Liver (tissue), 9 donors: Measurements from ENCODE around the gene SDK2. TPM values are rescaled to one million over a fixed set of nuclear protein-coding genes. Genes with fewer than 3 reads are reported as not detected.

ENCODE experiments used
- DNase-seq: peaks from one replicate; pipeline ENCODE4 v3.0.0-alpha.2; 2017; ENCODE audit warnings: low spot score
- H3K27ac ChIP-seq, 2 donors: one replicate each; pipeline ENCODE4 v1.7.0; 2013; ENCODE audit warnings: inconsistent platforms in 2 of 2, low read length in 2 of 2, control low read depth in 1 of 2, low read depth in 1 of 2, mild to moderate bottlenecking in 1 of 2
- H3K27me3 ChIP-seq, 4 donors: one replicate each; pipeline versions ENCODE4 v1.6.1 to v1.7.0; 2013; ENCODE audit warnings: low read length in 3 of 4, inconsistent platforms in 1 of 4, mild to moderate bottlenecking in 1 of 4, moderate library complexity in 1 of 4; ENCODE audit not compliant: control insufficient read depth in 4 of 4, insufficient read depth in 4 of 4
- H3K36me3 ChIP-seq, 4 donors: one replicate each; pipeline versions ENCODE4 v1.6.1 to v1.7.0; 2013; ENCODE audit warnings: low read length in 3 of 4, mild to moderate bottlenecking in 3 of 4, low read depth in 1 of 4, moderate library complexity in 1 of 4; ENCODE audit not compliant: control insufficient read depth in 4 of 4, insufficient read depth in 3 of 4
- H3K4me1 ChIP-seq, 4 donors: one replicate each; pipeline versions ENCODE4 v1.6.1 to v1.7.0; 2013; ENCODE audit warnings: low read length in 3 of 4, mild to moderate bottlenecking in 3 of 4, moderate library complexity in 1 of 4; ENCODE audit not compliant: control insufficient read depth in 4 of 4, insufficient read depth in 4 of 4
- H3K4me3 ChIP-seq, 3 donors: one replicate each; pipeline versions ENCODE4 v1.6.1 to v1.7.0; 2013; ENCODE audit warnings: low read length in 3 of 3, control low read depth in 1 of 3, low read depth in 1 of 3, mild to moderate bottlenecking in 1 of 3
- H3K9ac ChIP-seq, 2 donors: one replicate each; pipeline ENCODE4 v1.7.0; 2013; ENCODE audit warnings: low read length in 2 of 2, mild to moderate bottlenecking in 2 of 2, moderate library complexity in 2 of 2, control low read depth in 1 of 2, low read depth in 1 of 2
- H3K9me3 ChIP-seq, 4 donors: one replicate each; pipeline versions ENCODE4 v1.6.1 to v1.7.0; 2013; ENCODE audit warnings: low read length in 3 of 4; ENCODE audit not compliant: control insufficient read depth in 4 of 4
- EGR1 ChIP-seq, 2 donors: IDR thresholded peaks; 2 replicates each; pipeline ENCODE4 v1.6.1; 2016 to 2018; ENCODE audit warnings: antibody characterized with exemption in 2 of 2, low read depth in 2 of 2
- FOXA2 ChIP-seq: IDR thresholded peaks from 2 replicates; pipeline ENCODE4 v1.6.1; 2016; ENCODE audit warnings: antibody characterized with exemption
- GABPA ChIP-seq, 2 donors: IDR thresholded peaks in 1 of 2; conservative IDR thresholded peaks in 1 of 2; 2 replicates each; pipeline ENCODE4 v1.6.1; 2016; ENCODE audit warnings: antibody characterized with exemption in 2 of 2, mild to moderate bottlenecking in 1 of 2, moderate library complexity in 1 of 2
- HNF4A ChIP-seq, 2 donors: conservative IDR thresholded peaks; 2 replicates each; pipeline ENCODE4 v1.6.1; 2016; ENCODE audit warnings: antibody characterized with exemption in 2 of 2, mild to moderate bottlenecking in 2 of 2
- HNF4G ChIP-seq: IDR thresholded peaks from 2 replicates; pipeline ENCODE4 v1.6.1; 2016; ENCODE audit warnings: antibody characterized with exemption
- JUND ChIP-seq, 2 donors: IDR thresholded peaks; 2 replicates each; pipeline ENCODE4 v1.6.1; 2016; ENCODE audit warnings: antibody characterized with exemption in 2 of 2
- NR2F2 ChIP-seq: IDR thresholded peaks from 2 replicates; pipeline ENCODE4 v1.6.1; 2016; ENCODE audit warnings: antibody characterized with exemption
- RAD21 ChIP-seq, 2 donors: IDR thresholded peaks; 2 replicates each; pipeline ENCODE4 v1.6.1; 2016; ENCODE audit warnings: antibody characterized with exemption in 2 of 2, mild to moderate bottlenecking in 2 of 2
- RXRA ChIP-seq, 2 donors: IDR thresholded peaks; 2 replicates each; pipeline ENCODE4 v1.6.1; 2017 to 2018; ENCODE audit warnings: antibody characterized with exemption in 2 of 2, mild to moderate bottlenecking in 1 of 2
- SP1 ChIP-seq: IDR thresholded peaks from 2 replicates; pipeline ENCODE4 v1.6.1; 2018; ENCODE audit warnings: antibody characterized with exemption, mild to moderate bottlenecking
- TAF1 ChIP-seq: conservative IDR thresholded peaks from 2 replicates; pipeline ENCODE4 v1.6.1; 2016; ENCODE audit warnings: antibody characterized with exemption, mild to moderate bottlenecking
- YY1 ChIP-seq: IDR thresholded peaks from 2 replicates; pipeline ENCODE4 v1.6.1; 2016; ENCODE audit warnings: antibody characterized with exemption, mild to moderate bottlenecking
- WGBS: extraction: QIAGEN DNeasy Blood & Tissue Kit; methylation state at CpG from one replicate; pipeline ENCODE4 v1.1.7; 2013; 5-methylcytosine and 5-hydroxymethylcytosine counted together
- polyA plus RNA-seq, 2 donors: library from polyadenylated mRNA; stranded (reverse) in 1 of 2; unstranded in 1 of 2; fragments of 200-250 nt in 1 of 2; fragments of >200 nt in 1 of 2; fragmentation: Nextera tagmentation in 1 of 2; extraction: Ambion mirVana in 1 of 2; gene quantifications; one replicate each; pipeline versions ENCODE4 v1.2.1 to v1.2.3, GENCODE V29; 2013 to 2015
- total RNA-seq, 2 donors: library from RNA; depleted of rRNA; stranded (reverse); fragments of >200 nt; gene quantifications; one replicate each; pipeline ENCODE4 v1.2.3, GENCODE V29; 2014
- TF ChIP-seq, protein P1 (sequence below): fragments of 150-350 bp; IDR thresholded peaks from 2 replicates; pipeline ENCODE4 v1.5.1; 2017; ENCODE audit warnings: improper control_type of control experiment, low read depth, low read length; ENCODE audit not compliant: missing input control
- TF ChIP-seq, protein P2 (sequence below): IDR thresholded peaks from 2 replicates; pipeline ENCODE4 v1.6.1; 2016; ENCODE audit warnings: antibody characterized with exemption, mild to moderate bottlenecking
- TF ChIP-seq, protein P3 (sequence below): IDR thresholded peaks from 2 replicates; pipeline ENCODE4 v1.6.1; 2016; ENCODE audit warnings: antibody characterized with exemption
- TF ChIP-seq, protein P4 (sequence below): IDR thresholded peaks from 2 replicates; pipeline ENCODE4 v1.6.1; 2016; ENCODE audit warnings: antibody characterized with exemption
- TF ChIP-seq, protein P5 (sequence below): IDR thresholded peaks from 2 replicates; pipeline ENCODE4 v1.6.1; 2016; ENCODE audit warnings: antibody characterized with exemption
- donor health status: healthy.
- donor health status: healthy.
- donor health status: healthy.
- donor health status: healthy.
- donor health status: healthy.

The SDK2 gene
- total and polyA plus RNA-seq, 4 donors, result 0.05 to 0.42 (median 0.10) TPM

DNA sequence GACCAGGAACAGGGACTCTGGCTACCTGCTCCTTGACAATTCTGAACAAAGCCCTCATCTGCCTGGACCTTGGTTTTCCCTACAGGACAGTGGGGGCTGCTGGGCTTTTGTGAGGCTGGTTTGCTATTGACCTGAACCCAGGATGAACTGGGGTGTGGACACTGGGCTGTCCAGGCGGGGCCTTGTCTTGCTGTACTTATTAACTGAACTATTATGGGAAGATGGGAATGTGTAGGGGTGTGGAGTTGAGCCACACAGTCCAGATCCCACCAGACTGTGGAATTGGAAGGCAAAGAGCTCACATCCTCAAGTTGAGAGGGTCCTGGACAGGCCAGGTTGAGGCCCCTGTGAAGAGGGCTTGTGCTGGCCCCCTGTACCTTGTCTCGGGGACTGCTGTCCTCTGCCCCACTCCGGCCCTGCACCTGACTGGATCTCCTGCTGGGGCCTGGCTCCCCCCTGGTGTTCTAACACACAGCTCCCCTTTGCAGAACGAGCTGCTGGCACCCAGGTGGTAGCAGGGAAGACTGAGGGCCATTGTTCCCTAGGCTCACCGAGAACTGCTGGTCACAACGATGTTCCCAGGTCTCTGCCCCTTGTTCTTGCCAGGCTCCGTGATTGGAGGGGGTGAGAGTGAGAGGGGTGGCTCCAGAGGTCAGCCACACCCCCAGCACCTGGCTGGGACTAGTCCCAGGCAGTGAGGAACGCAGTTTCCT lies 280.6 kb downstream of the SDK2 start:
- no peaks in the 10 kb centered on the region for H3K9me3 ChIP-seq
- TF ChIP-seq NR2F2 (no peak), HNF4A (conservative IDR thresholded peaks at IDR 0.05) (no peak), EGR1 (IDR thresholded peaks at IDR 0.05; ENCODE audit: low read depth in 2 of 2) (no peak), HNF4G (no peak), RAD21 (IDR thresholded peaks at IDR 0.05) (no peak), FOXA2 (no peak), RXRA (IDR thresholded peaks at IDR 0.05) (no peak), YY1 (no peak), JUND (IDR thresholded peaks at IDR 0.05) (no peak), SP1 (no peak), TAF1 (no peak), GABPA (IDR thresholded peaks at IDR 0.05 in 1 of 2, conservative IDR thresholded peaks at IDR 0.05 in 1 of 2) (no peak)
- TF ChIP-seq, protein P1, sequence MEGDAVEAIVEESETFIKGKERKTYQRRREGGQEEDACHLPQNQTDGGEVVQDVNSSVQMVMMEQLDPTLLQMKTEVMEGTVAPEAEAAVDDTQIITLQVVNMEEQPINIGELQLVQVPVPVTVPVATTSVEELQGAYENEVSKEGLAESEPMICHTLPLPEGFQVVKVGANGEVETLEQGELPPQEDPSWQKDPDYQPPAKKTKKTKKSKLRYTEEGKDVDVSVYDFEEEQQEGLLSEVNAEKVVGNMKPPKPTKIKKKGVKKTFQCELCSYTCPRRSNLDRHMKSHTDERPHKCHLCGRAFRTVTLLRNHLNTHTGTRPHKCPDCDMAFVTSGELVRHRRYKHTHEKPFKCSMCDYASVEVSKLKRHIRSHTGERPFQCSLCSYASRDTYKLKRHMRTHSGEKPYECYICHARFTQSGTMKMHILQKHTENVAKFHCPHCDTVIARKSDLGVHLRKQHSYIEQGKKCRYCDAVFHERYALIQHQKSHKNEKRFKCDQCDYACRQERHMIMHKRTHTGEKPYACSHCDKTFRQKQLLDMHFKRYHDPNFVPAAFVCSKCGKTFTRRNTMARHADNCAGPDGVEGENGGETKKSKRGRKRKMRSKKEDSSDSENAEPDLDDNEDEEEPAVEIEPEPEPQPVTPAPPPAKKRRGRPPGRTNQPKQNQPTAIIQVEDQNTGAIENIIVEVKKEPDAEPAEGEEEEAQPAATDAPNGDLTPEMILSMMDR, result no peak
- TF ChIP-seq, protein P2, sequence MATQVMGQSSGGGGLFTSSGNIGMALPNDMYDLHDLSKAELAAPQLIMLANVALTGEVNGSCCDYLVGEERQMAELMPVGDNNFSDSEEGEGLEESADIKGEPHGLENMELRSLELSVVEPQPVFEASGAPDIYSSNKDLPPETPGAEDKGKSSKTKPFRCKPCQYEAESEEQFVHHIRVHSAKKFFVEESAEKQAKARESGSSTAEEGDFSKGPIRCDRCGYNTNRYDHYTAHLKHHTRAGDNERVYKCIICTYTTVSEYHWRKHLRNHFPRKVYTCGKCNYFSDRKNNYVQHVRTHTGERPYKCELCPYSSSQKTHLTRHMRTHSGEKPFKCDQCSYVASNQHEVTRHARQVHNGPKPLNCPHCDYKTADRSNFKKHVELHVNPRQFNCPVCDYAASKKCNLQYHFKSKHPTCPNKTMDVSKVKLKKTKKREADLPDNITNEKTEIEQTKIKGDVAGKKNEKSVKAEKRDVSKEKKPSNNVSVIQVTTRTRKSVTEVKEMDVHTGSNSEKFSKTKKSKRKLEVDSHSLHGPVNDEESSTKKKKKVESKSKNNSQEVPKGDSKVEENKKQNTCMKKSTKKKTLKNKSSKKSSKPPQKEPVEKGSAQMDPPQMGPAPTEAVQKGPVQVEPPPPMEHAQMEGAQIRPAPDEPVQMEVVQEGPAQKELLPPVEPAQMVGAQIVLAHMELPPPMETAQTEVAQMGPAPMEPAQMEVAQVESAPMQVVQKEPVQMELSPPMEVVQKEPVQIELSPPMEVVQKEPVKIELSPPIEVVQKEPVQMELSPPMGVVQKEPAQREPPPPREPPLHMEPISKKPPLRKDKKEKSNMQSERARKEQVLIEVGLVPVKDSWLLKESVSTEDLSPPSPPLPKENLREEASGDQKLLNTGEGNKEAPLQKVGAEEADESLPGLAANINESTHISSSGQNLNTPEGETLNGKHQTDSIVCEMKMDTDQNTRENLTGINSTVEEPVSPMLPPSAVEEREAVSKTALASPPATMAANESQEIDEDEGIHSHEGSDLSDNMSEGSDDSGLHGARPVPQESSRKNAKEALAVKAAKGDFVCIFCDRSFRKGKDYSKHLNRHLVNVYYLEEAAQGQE, result no peak
- TF ChIP-seq, protein P3, sequence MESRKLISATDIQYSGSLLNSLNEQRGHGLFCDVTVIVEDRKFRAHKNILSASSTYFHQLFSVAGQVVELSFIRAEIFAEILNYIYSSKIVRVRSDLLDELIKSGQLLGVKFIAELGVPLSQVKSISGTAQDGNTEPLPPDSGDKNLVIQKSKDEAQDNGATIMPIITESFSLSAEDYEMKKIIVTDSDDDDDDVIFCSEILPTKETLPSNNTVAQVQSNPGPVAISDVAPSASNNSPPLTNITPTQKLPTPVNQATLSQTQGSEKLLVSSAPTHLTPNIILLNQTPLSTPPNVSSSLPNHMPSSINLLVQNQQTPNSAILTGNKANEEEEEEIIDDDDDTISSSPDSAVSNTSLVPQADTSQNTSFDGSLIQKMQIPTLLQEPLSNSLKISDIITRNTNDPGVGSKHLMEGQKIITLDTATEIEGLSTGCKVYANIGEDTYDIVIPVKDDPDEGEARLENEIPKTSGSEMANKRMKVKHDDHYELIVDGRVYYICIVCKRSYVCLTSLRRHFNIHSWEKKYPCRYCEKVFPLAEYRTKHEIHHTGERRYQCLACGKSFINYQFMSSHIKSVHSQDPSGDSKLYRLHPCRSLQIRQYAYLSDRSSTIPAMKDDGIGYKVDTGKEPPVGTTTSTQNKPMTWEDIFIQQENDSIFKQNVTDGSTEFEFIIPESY, result no peak
- TF ChIP-seq, protein P4, sequence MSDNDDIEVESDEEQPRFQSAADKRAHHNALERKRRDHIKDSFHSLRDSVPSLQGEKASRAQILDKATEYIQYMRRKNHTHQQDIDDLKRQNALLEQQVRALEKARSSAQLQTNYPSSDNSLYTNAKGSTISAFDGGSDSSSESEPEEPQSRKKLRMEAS, result no peak
- TF ChIP-seq, protein P5, sequence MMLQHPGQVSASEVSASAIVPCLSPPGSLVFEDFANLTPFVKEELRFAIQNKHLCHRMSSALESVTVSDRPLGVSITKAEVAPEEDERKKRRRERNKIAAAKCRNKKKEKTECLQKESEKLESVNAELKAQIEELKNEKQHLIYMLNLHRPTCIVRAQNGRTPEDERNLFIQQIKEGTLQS, result no peak
- 78% methylated on average over 8 of the region's 8 CpGs for WGBS

More for the DNA sequence above, 280.6 kb downstream of the SDK2 start:
- Histone ChIP-seq H3K36me3 (no peaks in the 10 kb centered on the region), H3K27me3 (peaks cover 0 to 2% (median 0%) of the 10 kb centered on the region in 4 donors), H3K27ac (no peak overlapping the region), H3K4me3 (no peak overlapping the region), H3K9ac (no peak overlapping the region), H3K4me1 (no peaks in the 10 kb centered on the region)
- DNase-seq, result no peak
